Hematopoietic multipotent progenitor cell treated with erythropoietin and hydrocortisone succinate and interleukin-3 and kit ligand, for 4 days (in vitro differentiated cells): ENCODE results near the gene MFN1.
A peak's percentile ranks its signal among the peaks of the same experiment; 100 is the strongest.

Experiments used
- DNase-seq: peaks from one replicate; pipeline ENCODE4 v3.0.0-alpha.2; 2015

MFN1 gene

GRCh38 chr3:179348325-179349013 lies 960 bp downstream of the MFN1 start:
- peak; percentile 49 for DNase-seq

GRCh38 chr3:179355996-179356395 lies 8.5 kb downstream of the MFN1 start:
- no peak for DNase-seq

- no peak for DNase-seq
These were observed 15.8 kb downstream of the MFN1 start for GRCh38 chr3:179363332-179363731.

- DNase-seq = no peak
These were observed 22.1 kb downstream of the MFN1 start for GRCh38 chr3:179369621-179370020.

GRCh38 chr3:179373938-179374337 lies 26.4 kb downstream of the MFN1 start:
- peak; percentile 34 for DNase-seq

GRCh38 chr3:179375091-179375999 lies 27.8 kb downstream of the MFN1 start:
- DNase-seq = peak; percentile 61

- DNase-seq = peak; percentile 31
These were observed 29.0 kb downstream of the MFN1 start for GRCh38 chr3:179376474-179376873.

- DNase-seq = no peak
These were observed 44.4 kb downstream of the MFN1 start for GRCh38 chr3:179391906-179392305.

- no peak for DNase-seq
These were observed 51.2 kb downstream of the MFN1 start for GRCh38 chr3:179398574-179399231.

- no peak for DNase-seq
These were observed 54.1 kb downstream of the MFN1 start for GRCh38 chr3:179401561-179401960.

- no peak for DNase-seq
These were observed 55.5 kb downstream of the MFN1 start for GRCh38 chr3:179402963-179403362.

- DNase-seq = no peak
These were observed 56.8 kb downstream of the MFN1 start for GRCh38 chr3:179404307-179404706.

- DNase-seq = peak; percentile 9
These were observed 62.8 kb downstream of the MFN1 start for GRCh38 chr3:179410331-179410730.

GRCh38 chr3:179410999-179411398 lies 63.5 kb downstream of the MFN1 start:
- DNase-seq = no peak

- no peak for DNase-seq
These were observed 67.3 kb downstream of the MFN1 start for GRCh38 chr3:179414804-179415203.

- DNase-seq = no peak
These were observed 67.9 kb downstream of the MFN1 start for GRCh38 chr3:179415377-179415776.

- DNase-seq = peak; percentile 20
These were observed 69.2 kb downstream of the MFN1 start for GRCh38 chr3:179416681-179417080.

GRCh38 chr3:179418610-179419009 lies 71.1 kb downstream of the MFN1 start:
- DNase-seq = no peak

- peak; percentile 54 for DNase-seq
These were observed 74.0 kb downstream of the MFN1 start for GRCh38 chr3:179421500-179421899.

- DNase-seq = no peak
These were observed 77.6 kb downstream of the MFN1 start for GRCh38 chr3:179425075-179425474.

- no peak for DNase-seq
These were observed 81.5 kb downstream of the MFN1 start for GRCh38 chr3:179428876-179429548.

GRCh38 chr3:179430277-179430870 lies 82.9 kb downstream of the MFN1 start:
- DNase-seq = no peak

- peak; percentile 84 for DNase-seq
These were observed 84.5 kb downstream of the MFN1 start for GRCh38 chr3:179432021-179432420.
